H1 (cell line): ENCODE data around the gene FA2H. TPM values are rescaled to one million over a fixed set of nuclear protein-coding genes. Genes with fewer than 3 reads are reported as not detected.

Source experiments
- CHD1 ChIP-seq: IDR thresholded peaks from 2 replicates; pipeline ENCODE4 v1.6.1; 2012; ENCODE audit warnings: low read depth, low read length, improper control_type of control experiment
- POLR2A ChIP-seq, 2 experiments: IDR thresholded peaks; 1 replicate in 1 of 2; 2 replicates in 1 of 2; pipeline ENCODE4 v1.6.1; 2011; ENCODE audit warnings: low read depth in 2 of 2, low read length in 2 of 2, mild to moderate bottlenecking in 2 of 2; ENCODE audit errors: control extremely low read depth in 1 of 2
- SRF ChIP-seq: IDR thresholded peaks from 2 replicates; pipeline ENCODE4 v1.6.1; 2011; ENCODE audit warnings: mild to moderate bottlenecking, low read depth, low read length, moderate library complexity
- polyA plus RNA-seq, 7 experiments: library from polyadenylated mRNA; depleted of rRNA in 3 of 7; stranded (reverse) in 5 of 7; unstranded in 2 of 7; fragments of >200 nt in 5 of 7; fragments of 200-250 nt in 2 of 7; gene quantifications; 1 replicate in 5 of 7; 2 replicates in 1 of 7; 4 replicates in 1 of 7; pipeline versions ENCODE4 v1.2.1 to v1.2.3, GENCODE V29; 2011 to 2013; ENCODE audit warnings: missing spikeins in 2 of 7, mixed read lengths in 2 of 7
- total RNA-seq: library from RNA; stranded (reverse); fragmentation: NEBNext Ultra II Directional; extraction: Animal tissue kit (Norgen Biotek cat#: 25700); gene quantifications from 2 replicates; pipeline ENCODE4 v1.2.1, GENCODE V29; 2021
- TF ChIP-seq, protein P1 (sequence below): IDR thresholded peaks from 2 replicates; pipeline ENCODE4 v1.6.1; 2011; ENCODE audit warnings: low read length, improper control_type of control experiment
- TF ChIP-seq, protein P2 (sequence below): IDR thresholded peaks from 2 replicates; pipeline ENCODE4 v1.6.1; 2012; ENCODE audit warnings: inconsistent platforms

FA2H gene
- total and polyA plus RNA-seq, 2 of the 8 experiments (the other 6 are each of a cell fraction or from before 2014, with no cell fraction given), result 2.1 to 2.5 TPM

GRCh38 chr16:74795104-74795503 is 20.5 kb upstream of the FA2H start (continued):
- TF ChIP-seq, protein P1, sequence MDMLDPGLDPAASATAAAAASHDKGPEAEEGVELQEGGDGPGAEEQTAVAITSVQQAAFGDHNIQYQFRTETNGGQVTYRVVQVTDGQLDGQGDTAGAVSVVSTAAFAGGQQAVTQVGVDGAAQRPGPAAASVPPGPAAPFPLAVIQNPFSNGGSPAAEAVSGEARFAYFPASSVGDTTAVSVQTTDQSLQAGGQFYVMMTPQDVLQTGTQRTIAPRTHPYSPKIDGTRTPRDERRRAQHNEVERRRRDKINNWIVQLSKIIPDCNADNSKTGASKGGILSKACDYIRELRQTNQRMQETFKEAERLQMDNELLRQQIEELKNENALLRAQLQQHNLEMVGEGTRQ, result no peak
- TF ChIP-seq POLR2A (IDR thresholded peaks at IDR 0.05; ENCODE audit: control extremely low read depth in 1 of 2, low read depth in 2 of 2, low read length in 2 of 2) (no peak), SRF (no peak), CHD1 (no peak)
- TF ChIP-seq, protein P2, sequence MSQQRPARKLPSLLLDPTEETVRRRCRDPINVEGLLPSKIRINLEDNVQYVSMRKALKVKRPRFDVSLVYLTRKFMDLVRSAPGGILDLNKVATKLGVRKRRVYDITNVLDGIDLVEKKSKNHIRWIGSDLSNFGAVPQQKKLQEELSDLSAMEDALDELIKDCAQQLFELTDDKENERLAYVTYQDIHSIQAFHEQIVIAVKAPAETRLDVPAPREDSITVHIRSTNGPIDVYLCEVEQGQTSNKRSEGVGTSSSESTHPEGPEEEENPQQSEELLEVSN, result no peak
